Hepatocyte (in vitro differentiated cells): ENCODE measurements around the gene EDEM3. TPM values are rescaled to one million over a fixed set of nuclear protein-coding genes. Genes with fewer than 3 reads are reported as not detected.

ENCODE experiments used
- DNase-seq: peaks from one replicate; pipeline ENCODE4 v3.0.0-alpha.2; 2016; ENCODE audit warnings: low spot score
- H2AFZ ChIP-seq: fragments of 200-600 bp; sonication (generic); 2 replicates; pipeline ENCODE4 v1.6.0; 2016; ENCODE audit warnings: antibody characterized with exemption, mild to moderate bottlenecking
- H3K27ac ChIP-seq: fragments of 200-600 bp; sonication (generic); 2 replicates; pipeline ENCODE4 v1.5.1; 2016; ENCODE audit warnings: mild to moderate bottlenecking
- H3K27me3 ChIP-seq: fragments of 200-600 bp; sonication (generic); 2 replicates; pipeline ENCODE4 v1.6.1; 2016
- H3K36me3 ChIP-seq: fragments of 200-600 bp; sonication (generic); replicated peaks from 2 replicates; pipeline ENCODE4 v1.5.1; 2016; ENCODE audit warnings: low read depth; ENCODE audit not compliant: insufficient read depth
- H3K4me1 ChIP-seq: fragments of 200-600 bp; sonication (generic); 2 replicates; pipeline ENCODE4 v1.5.1; 2016; ENCODE audit warnings: mild to moderate bottlenecking, moderate library complexity; ENCODE audit not compliant: insufficient read depth
- H3K4me2 ChIP-seq: fragments of 200-600 bp; sonication (generic); 2 replicates; pipeline ENCODE4 v1.6.0; 2016
- H3K4me3 ChIP-seq: fragments of 200-600 bp; sonication (generic); 2 replicates; pipeline ENCODE4 v1.5.1; 2016; ENCODE audit warnings: mild to moderate bottlenecking
- H3K79me2 ChIP-seq: fragments of 200-600 bp; sonication (generic); 2 replicates; pipeline ENCODE4 v1.6.0; 2017; ENCODE audit warnings: mild to moderate bottlenecking
- H3K9me2 ChIP-seq: fragments of 200-600 bp; sonication (generic); replicated peaks from 2 replicates; pipeline ENCODE4 v1.6.0; 2017; ENCODE audit warnings: mild to moderate bottlenecking; ENCODE audit not compliant: insufficient read depth
- H3K9me3 ChIP-seq: fragments of 200-600 bp; sonication (generic); 2 replicates; pipeline ENCODE4 v1.5.1; 2016; ENCODE audit warnings: low read depth, mild to moderate bottlenecking
- H4K20me1 ChIP-seq: fragments of 200-600 bp; sonication (generic); 2 replicates; pipeline ENCODE4 v1.6.0; 2016; ENCODE audit warnings: mild to moderate bottlenecking; ENCODE audit not compliant: insufficient read depth, poor library complexity, severe bottlenecking
- EZH2 ChIP-seq: fragments of 200-600 bp; sonication (generic); IDR thresholded peaks from 2 replicates; pipeline ENCODE4 v1.6.1; 2016; ENCODE audit warnings: antibody characterized with exemption, mild to moderate bottlenecking, borderline replicate concordance
- EZH2phosphoT487 ChIP-seq: fragments of 200-600 bp; sonication (generic); IDR thresholded peaks from one replicate; pipeline ENCODE4 v1.6.1; 2018; ENCODE audit warnings: antibody characterized with exemption, mild to moderate bottlenecking, low read depth, moderate library complexity; ENCODE audit not compliant: unreplicated experiment, severe bottlenecking
- WGBS: methylation state at CpG from one replicate; pipeline ENCODE4 v1.1.6; 2016; ENCODE audit warnings: low lambda C conversion rate; ENCODE audit errors: missing lambda C conversion rate; 5-methylcytosine and 5-hydroxymethylcytosine counted together
- polyA plus RNA-seq: library from polyadenylated mRNA; unstranded; fragments of >200 nt; fragmentation: Nextera tagmentation; extraction: Ambion mirVana; gene quantifications from 2 replicates; pipeline ENCODE4 v1.2.1, GENCODE V29; 2016
- total RNA-seq: library from RNA; depleted of rRNA; stranded (reverse); fragments of >200 nt; gene quantifications from 2 replicates; pipeline ENCODE4 v1.2.3, GENCODE V29; 2014
- TF ChIP-seq, protein P1 (sequence below): fragments of 200-600 bp; sonication (generic); IDR thresholded peaks from 2 replicates; pipeline ENCODE4 v1.5.1; 2016; ENCODE audit warnings: antibody characterized with exemption, mild to moderate bottlenecking; ENCODE audit not compliant: poor library complexity

The EDEM3 gene
- total and polyA plus RNA-seq, 2 experiments from 2014 or later: 14.9 to 54.1 TPM

DNA sequence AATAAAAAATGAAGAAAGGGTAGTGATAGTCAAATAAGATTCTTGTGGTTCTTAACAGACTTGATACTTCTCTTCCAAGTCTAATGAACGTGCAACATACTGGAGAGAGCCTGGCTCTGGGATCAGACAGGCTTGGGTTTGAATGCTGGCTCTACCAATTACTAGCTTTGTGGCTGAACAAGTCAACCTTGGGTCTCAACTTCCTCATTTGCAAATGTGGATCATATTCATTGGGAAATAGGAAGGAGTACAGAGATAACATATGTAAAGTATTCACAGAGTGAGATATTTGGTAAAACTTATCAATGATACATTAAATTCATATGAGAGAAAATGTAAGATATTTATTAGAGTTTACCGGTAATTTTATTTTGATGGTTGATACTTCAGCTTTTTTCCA lies 2.0 kb downstream of the EDEM3 start:
- Histone ChIP-seq H3K9me2 (no peaks in the 10 kb centered on the region), H4K20me1 (no peaks in the 10 kb centered on the region), H3K27ac (peak overlapping the region; percentile 2), H3K4me2 (peak overlapping the region; percentile 80), H3K9me3 (no peaks in the 10 kb centered on the region), H3K27me3 (no peaks in the 10 kb centered on the region), H3K36me3 (no peaks in the 10 kb centered on the region), H3K4me1 (no peaks in the 10 kb centered on the region), H2AFZ (no peak overlapping the region), H3K4me3 (no peak overlapping the region), H3K79me2 (peaks cover 48% of the 10 kb centered on the region)
- 95% methylated on average over 2 of the region's 2 CpGs for WGBS
- TF ChIP-seq EZH2phosphoT487 (no peak), EZH2 (no peak)
- TF ChIP-seq, protein P1, sequence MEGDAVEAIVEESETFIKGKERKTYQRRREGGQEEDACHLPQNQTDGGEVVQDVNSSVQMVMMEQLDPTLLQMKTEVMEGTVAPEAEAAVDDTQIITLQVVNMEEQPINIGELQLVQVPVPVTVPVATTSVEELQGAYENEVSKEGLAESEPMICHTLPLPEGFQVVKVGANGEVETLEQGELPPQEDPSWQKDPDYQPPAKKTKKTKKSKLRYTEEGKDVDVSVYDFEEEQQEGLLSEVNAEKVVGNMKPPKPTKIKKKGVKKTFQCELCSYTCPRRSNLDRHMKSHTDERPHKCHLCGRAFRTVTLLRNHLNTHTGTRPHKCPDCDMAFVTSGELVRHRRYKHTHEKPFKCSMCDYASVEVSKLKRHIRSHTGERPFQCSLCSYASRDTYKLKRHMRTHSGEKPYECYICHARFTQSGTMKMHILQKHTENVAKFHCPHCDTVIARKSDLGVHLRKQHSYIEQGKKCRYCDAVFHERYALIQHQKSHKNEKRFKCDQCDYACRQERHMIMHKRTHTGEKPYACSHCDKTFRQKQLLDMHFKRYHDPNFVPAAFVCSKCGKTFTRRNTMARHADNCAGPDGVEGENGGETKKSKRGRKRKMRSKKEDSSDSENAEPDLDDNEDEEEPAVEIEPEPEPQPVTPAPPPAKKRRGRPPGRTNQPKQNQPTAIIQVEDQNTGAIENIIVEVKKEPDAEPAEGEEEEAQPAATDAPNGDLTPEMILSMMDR: no peak
- no peak for DNase-seq

DNA sequence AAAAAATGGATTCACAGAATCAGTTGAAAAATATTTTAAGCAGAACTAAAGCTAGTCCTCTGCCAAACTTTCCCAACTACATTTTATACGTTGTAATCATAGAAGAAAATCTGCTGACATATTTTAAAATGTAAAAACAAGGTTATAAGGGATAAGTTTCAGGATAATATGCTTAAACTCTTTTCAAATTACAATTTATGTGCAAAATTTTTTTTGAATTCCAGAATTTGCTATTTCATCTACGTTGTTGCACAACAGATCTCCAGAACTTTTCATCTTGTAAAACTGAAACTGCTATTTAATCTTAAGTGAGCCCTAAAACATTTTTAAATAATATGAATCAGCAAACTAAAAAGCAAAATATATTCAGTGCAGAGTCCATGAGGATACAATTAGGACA lies 5.9 kb downstream of the EDEM3 start:
- 79% methylated on average over 2 of the region's 2 CpGs for WGBS
- TF ChIP-seq, protein P1: no peak
- TF ChIP-seq EZH2 (no peak), EZH2phosphoT487 (no peak)
- Histone ChIP-seq H3K27me3 (no peaks in the 10 kb centered on the region), H3K4me1 (no peaks in the 10 kb centered on the region), H3K4me2 (no peak overlapping the region), H4K20me1 (no peaks in the 10 kb centered on the region), H3K27ac (no peak overlapping the region), H3K9me2 (no peaks in the 10 kb centered on the region), H3K79me2 (peaks cover 48% of the 10 kb centered on the region), H2AFZ (no peak overlapping the region), H3K4me3 (no peak overlapping the region), H3K9me3 (no peaks in the 10 kb centered on the region), H3K36me3 (no peaks in the 10 kb centered on the region)
- no peak for DNase-seq

DNA sequence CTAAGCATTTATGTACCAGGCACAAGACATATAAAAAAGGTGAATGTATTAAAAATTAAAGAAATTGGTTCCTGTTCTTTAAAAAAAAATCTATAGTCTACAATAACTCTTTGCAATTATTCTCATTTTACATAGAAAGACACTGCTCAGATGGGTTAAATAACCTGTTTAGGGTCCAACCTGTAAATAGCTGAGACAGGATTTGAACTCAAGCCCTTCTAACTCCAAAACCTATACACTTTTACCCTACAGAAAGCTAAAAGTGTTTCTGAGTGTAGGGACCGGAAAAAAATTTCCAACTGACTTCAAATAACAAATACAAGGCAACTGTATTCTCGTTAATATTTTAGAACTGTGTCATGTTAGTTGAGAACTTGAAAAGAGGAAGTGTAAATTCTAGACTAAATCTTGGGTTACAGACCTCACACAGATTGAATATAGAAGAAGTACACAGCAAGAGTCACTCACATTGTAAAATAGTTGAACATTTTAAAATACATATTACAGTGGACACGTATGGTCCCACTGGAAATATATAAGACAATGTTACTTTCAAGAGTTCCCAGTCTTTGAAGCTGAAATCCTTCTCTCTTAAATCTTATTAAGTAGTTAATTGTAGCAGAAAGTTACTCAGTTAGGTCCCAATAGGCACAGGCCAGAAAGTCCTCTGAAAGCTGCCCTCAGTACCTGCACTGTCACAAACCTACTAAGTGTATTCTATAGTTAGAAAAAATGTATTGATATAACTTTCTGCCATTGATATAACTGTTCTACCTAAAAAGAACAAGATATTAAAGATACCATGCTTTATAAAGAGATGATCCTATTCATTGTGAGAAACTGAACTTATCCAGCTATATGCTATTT lies 7.3 kb downstream of the EDEM3 start:
- H3K27ac ChIP-seq: no peak overlapping the region
- H3K4me3 ChIP-seq: no peak overlapping the region
- no peaks in the 10 kb centered on the region for H4K20me1 ChIP-seq
- H3K4me1 ChIP-seq: no peaks in the 10 kb centered on the region
- DNase-seq: no peak
- H3K36me3 ChIP-seq: no peaks in the 10 kb centered on the region
- no peak for TF ChIP-seq EZH2
- TF ChIP-seq, protein P1: no peak
- no peak for TF ChIP-seq EZH2phosphoT487
- H3K27me3 ChIP-seq: no peaks in the 10 kb centered on the region
- no peak overlapping the region for H2AFZ ChIP-seq
- no peaks in the 10 kb centered on the region for H3K9me3 ChIP-seq
- 75% methylated on average over 3 of the region's 3 CpGs for WGBS
- H3K4me2 ChIP-seq: no peak overlapping the region
- no peaks in the 10 kb centered on the region for H3K9me2 ChIP-seq
- H3K79me2 ChIP-seq: peaks cover 35% of the 10 kb centered on the region
